MM.1S (cell line): ENCODE results near the gene NCKAP5.

ENCODE experiments used
- EZH2 ChIP-seq: fragments of 300-600 bp; sonication (generic); optimal IDR thresholded peaks from 2 replicates; pipeline ENCODE3; 2017; ENCODE audit warnings: low read depth, mild to moderate bottlenecking, antibody characterized with exemption, low read length, mixed read lengths
- EZH2phosphoT487 ChIP-seq: fragments of 300-600 bp; sonication (generic); IDR thresholded peaks from 2 replicates; pipeline ENCODE4 v1.6.1; 2018; ENCODE audit warnings: antibody characterized with exemption, low read length
- TF ChIP-seq, protein P1 (sequence below): fragments of 300-600 bp; sonication (generic); IDR thresholded peaks from 2 replicates; pipeline ENCODE4 v1.5.1; 2016; ENCODE audit warnings: antibody characterized with exemption, low read length, mixed read lengths

DNA sequence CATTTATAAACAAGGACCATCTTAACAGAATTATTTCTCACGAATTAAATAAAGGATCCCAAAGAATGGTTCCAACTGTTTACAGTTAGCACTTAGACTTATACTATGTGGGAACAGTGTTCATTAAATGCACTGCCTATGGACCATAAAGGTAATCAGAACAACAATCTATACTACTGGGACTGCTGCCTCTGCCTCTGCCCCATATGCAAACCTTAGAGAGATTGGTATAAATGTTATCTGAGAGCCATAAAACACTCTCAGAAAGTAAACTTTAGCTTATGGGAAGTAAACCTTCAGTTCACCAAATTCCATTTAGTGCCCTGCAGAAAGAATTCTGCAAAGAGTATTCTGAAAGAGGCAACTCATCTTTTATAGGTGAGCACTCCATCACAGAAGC, 448.0 kb downstream of the NCKAP5 start:
- TF ChIP-seq EZH2 (no peak), EZH2phosphoT487 (no peak)
- TF ChIP-seq, protein P1, sequence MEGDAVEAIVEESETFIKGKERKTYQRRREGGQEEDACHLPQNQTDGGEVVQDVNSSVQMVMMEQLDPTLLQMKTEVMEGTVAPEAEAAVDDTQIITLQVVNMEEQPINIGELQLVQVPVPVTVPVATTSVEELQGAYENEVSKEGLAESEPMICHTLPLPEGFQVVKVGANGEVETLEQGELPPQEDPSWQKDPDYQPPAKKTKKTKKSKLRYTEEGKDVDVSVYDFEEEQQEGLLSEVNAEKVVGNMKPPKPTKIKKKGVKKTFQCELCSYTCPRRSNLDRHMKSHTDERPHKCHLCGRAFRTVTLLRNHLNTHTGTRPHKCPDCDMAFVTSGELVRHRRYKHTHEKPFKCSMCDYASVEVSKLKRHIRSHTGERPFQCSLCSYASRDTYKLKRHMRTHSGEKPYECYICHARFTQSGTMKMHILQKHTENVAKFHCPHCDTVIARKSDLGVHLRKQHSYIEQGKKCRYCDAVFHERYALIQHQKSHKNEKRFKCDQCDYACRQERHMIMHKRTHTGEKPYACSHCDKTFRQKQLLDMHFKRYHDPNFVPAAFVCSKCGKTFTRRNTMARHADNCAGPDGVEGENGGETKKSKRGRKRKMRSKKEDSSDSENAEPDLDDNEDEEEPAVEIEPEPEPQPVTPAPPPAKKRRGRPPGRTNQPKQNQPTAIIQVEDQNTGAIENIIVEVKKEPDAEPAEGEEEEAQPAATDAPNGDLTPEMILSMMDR = no peak
